IMR-90 (cell line): ENCODE data around the gene LY9. TPM values are rescaled to one million over a fixed set of nuclear protein-coding genes. Genes with fewer than 3 reads are reported as not detected.

Experiments
- ATAC-seq: fragments of 200-7000 bp; cut with Tn5 transposase; 2 replicates; pipeline ENCODE4 v1.9.1; 2020; ENCODE audit warnings: low read depth, mild to moderate bottlenecking, moderate library complexity
- BruUV-seq: library from RNA; stranded (reverse); fragments of 400-500 nt; replicated peaks from 2 replicates; lab custom pipeline; 2021; lab: Mats Ljungman, UMichigan
- CTCF ChIA-PET: fragments of 300-600 bp; formaldehyde crosslinking; extraction: SDS; loops from one replicate; lab custom pipeline; 2021; ENCODE audit warnings: antibody characterized with exemption; lab: Yijun Ruan, JAX
- POLR2A ChIA-PET: fragments of 300-600 bp; sonication (Branson Sonifier 250); formaldehyde crosslinking; loops from one replicate; lab custom pipeline; 2022; ENCODE audit warnings: antibody characterized with exemption; ENCODE audit not compliant: unreplicated experiment; lab: Charles Lee
- DNase-seq: peaks from one replicate; pipeline ENCODE4 v3.0.0; 2013
- H2AFZ ChIP-seq: replicated peaks from 2 replicates; pipeline ENCODE3; 2013; ENCODE audit warnings: low read length, mild to moderate bottlenecking; ENCODE audit not compliant: poor library complexity
- H2AK5ac ChIP-seq: 2 replicates; pipeline ENCODE4 v1.6.1; 2013; ENCODE audit warnings: low read depth, low read length, inconsistent platforms
- H2AK9ac ChIP-seq: replicated peaks from 2 replicates; pipeline ENCODE3; 2013; ENCODE audit warnings: mild to moderate bottlenecking, low read depth, low read length, moderate library complexity; ENCODE audit not compliant: poor library complexity
- H2BK120ac ChIP-seq: 2 replicates; pipeline ENCODE4 v1.6.1; 2013; ENCODE audit warnings: low read depth, low read length, inconsistent platforms
- H2BK15ac ChIP-seq: 3 replicates; pipeline ENCODE4 v1.6.1; 2013; ENCODE audit warnings: low read depth, low read length, inconsistent platforms
- H2BK20ac ChIP-seq: 2 replicates; pipeline ENCODE4 v1.6.1; 2013; ENCODE audit warnings: low read depth, mild to moderate bottlenecking, inconsistent platforms, low read length, moderate library complexity
- H2BK5ac ChIP-seq: 2 replicates; pipeline ENCODE4 v1.6.1; 2013; ENCODE audit warnings: mild to moderate bottlenecking, low read depth, low read length, inconsistent platforms; ENCODE audit not compliant: poor library complexity, severe bottlenecking
- H3K14ac ChIP-seq: replicated peaks from 2 replicates; pipeline ENCODE4 v1.6.1; 2013; ENCODE audit warnings: low read depth, low read length, inconsistent platforms
- H3K18ac ChIP-seq: 2 replicates; pipeline ENCODE4 v1.6.1; 2013; ENCODE audit warnings: low read depth, low read length, control low read depth
- H3K23ac ChIP-seq: 2 replicates; pipeline ENCODE4 v1.6.1; 2013; ENCODE audit warnings: low read depth, low read length, inconsistent platforms
- H3K27ac ChIP-seq: 2 replicates; pipeline ENCODE4 v1.5.1; 2013; ENCODE audit warnings: mild to moderate bottlenecking, control low read depth, low read length; ENCODE audit not compliant: insufficient read depth
- H3K27me3 ChIP-seq: 2 replicates; pipeline ENCODE4 v1.6.1; 2013; ENCODE audit warnings: low read length; ENCODE audit not compliant: control insufficient read depth, insufficient read depth
- H3K36me3 ChIP-seq: 2 replicates; pipeline ENCODE4 v1.6.1; 2013; ENCODE audit warnings: low read length, mixed read lengths; ENCODE audit not compliant: control insufficient read depth, insufficient read depth
- H3K4ac ChIP-seq: 2 replicates; pipeline ENCODE4 v1.6.1; 2013; ENCODE audit warnings: low read depth, low read length, inconsistent platforms
- H3K4me1 ChIP-seq: 2 replicates; pipeline ENCODE4 v1.6.1; 2013; ENCODE audit warnings: low read length, mixed read lengths; ENCODE audit not compliant: control insufficient read depth, insufficient read depth
- H3K4me2 ChIP-seq: 2 replicates; pipeline ENCODE4 v1.6.1; 2013; ENCODE audit warnings: low read depth, mild to moderate bottlenecking, control low read depth, low read length, moderate library complexity
- H3K4me3 ChIP-seq: 2 replicates; pipeline ENCODE4 v1.5.1; 2013; ENCODE audit warnings: low read depth, mild to moderate bottlenecking, control low read depth, low read length, moderate library complexity; ENCODE audit not compliant: insufficient read depth
- H3K56ac ChIP-seq: 2 replicates; pipeline ENCODE4 v1.6.1; 2013; ENCODE audit warnings: low read length, inconsistent platforms; ENCODE audit not compliant: insufficient read depth; ENCODE audit errors: extremely low read depth
- H3K79me1 ChIP-seq, 2 experiments: 2 replicates each; pipeline ENCODE4 v1.6.1; 2013; ENCODE audit warnings: low read length in 2 of 2, inconsistent platforms in 1 of 2, low read depth in 1 of 2
- H3K9ac ChIP-seq: 2 replicates; pipeline ENCODE4 v1.6.1; 2013; ENCODE audit warnings: low read depth, low read length, control low read depth
- H3K9me1 ChIP-seq: 2 replicates; pipeline ENCODE4 v1.6.1; 2013; ENCODE audit warnings: low read length, inconsistent platforms; ENCODE audit not compliant: insufficient read depth
- H3K9me3 ChIP-seq: 2 replicates; pipeline ENCODE4 v1.6.1; 2013; ENCODE audit warnings: low read length; ENCODE audit not compliant: control insufficient read depth, insufficient read depth
- H4K20me1 ChIP-seq: 2 replicates; pipeline ENCODE4 v1.6.1; 2013; ENCODE audit warnings: low read length, inconsistent platforms; ENCODE audit not compliant: insufficient read depth
- H4K5ac ChIP-seq: 2 replicates; pipeline ENCODE4 v1.6.1; 2013; ENCODE audit warnings: mild to moderate bottlenecking, low read depth, low read length, control low read depth
- H4K8ac ChIP-seq, 2 experiments: 2 replicates each; pipeline ENCODE4 v1.6.1; 2013; ENCODE audit warnings: low read depth in 2 of 2, low read length in 2 of 2, control low read depth in 1 of 2, inconsistent platforms in 1 of 2
- H4K91ac ChIP-seq: 2 replicates; pipeline ENCODE4 v1.6.1; 2013; ENCODE audit warnings: low read depth, low read length, inconsistent platforms; ENCODE audit not compliant: insufficient read depth
- BHLHE40 ChIP-seq: fragments of 150-350 bp; IDR thresholded peaks from 2 replicates; pipeline ENCODE4 v1.6.1; 2016; ENCODE audit warnings: mild to moderate bottlenecking, low read depth, low read length
- CEBPB ChIP-seq: IDR thresholded peaks from 2 replicates; pipeline ENCODE4 v1.6.1; 2012; ENCODE audit warnings: low read depth, low read length, improper control_type of control experiment
- CHD1 ChIP-seq: IDR thresholded peaks from 2 replicates; pipeline ENCODE4 v1.6.1; 2012; ENCODE audit warnings: low read depth, low read length, improper control_type of control experiment
- FOS ChIP-seq: fragments of 150-350 bp; IDR thresholded peaks from 2 replicates; pipeline ENCODE4 v1.6.1; 2016; ENCODE audit warnings: low read depth, low read length
- MAFK ChIP-seq: IDR thresholded peaks from 2 replicates; pipeline ENCODE4 v1.6.1; 2012; ENCODE audit warnings: low read depth, low read length, improper control_type of control experiment
- MAZ ChIP-seq: IDR thresholded peaks from 2 replicates; pipeline ENCODE4 v1.6.1; 2012; ENCODE audit warnings: low read depth, mild to moderate bottlenecking, low read length, improper control_type of control experiment, moderate library complexity, borderline replicate concordance
- MXI1 ChIP-seq: IDR thresholded peaks from 2 replicates; pipeline ENCODE4 v1.6.1; 2012; ENCODE audit warnings: low read depth, mild to moderate bottlenecking, low read length, moderate library complexity, borderline replicate concordance
- NFE2L2 ChIP-seq: fragments of 150-350 bp; IDR thresholded peaks from 2 replicates; pipeline ENCODE4 v1.6.1; 2016; ENCODE audit warnings: low read depth, mild to moderate bottlenecking, low read length
- POLR2A ChIP-seq: IDR thresholded peaks from 2 replicates; pipeline ENCODE4 v1.6.1; 2012; ENCODE audit warnings: mild to moderate bottlenecking, low read depth, low read length
- RAD21 ChIP-seq: IDR thresholded peaks from 2 replicates; pipeline ENCODE4 v1.6.1; 2012; ENCODE audit warnings: low read length, improper control_type of control experiment
- RCOR1 ChIP-seq: IDR thresholded peaks from 2 replicates; pipeline ENCODE4 v1.6.1; 2012; ENCODE audit warnings: mild to moderate bottlenecking, low read length, improper control_type of control experiment; ENCODE audit not compliant: insufficient replicate concordance
- RFX5 ChIP-seq: IDR thresholded peaks from 2 replicates; pipeline ENCODE4 v1.8.0; 2012; ENCODE audit warnings: low read depth, mild to moderate bottlenecking, low read length, moderate library complexity
- SMC3 ChIP-seq: fragments of 150-350 bp; IDR thresholded peaks from 2 replicates; pipeline ENCODE4 v1.6.1; 2016; ENCODE audit warnings: low read depth, mild to moderate bottlenecking, antibody characterized with exemption, low read length, moderate library complexity
- USF2 ChIP-seq: fragments of 150-350 bp; IDR thresholded peaks from 2 replicates; pipeline ENCODE4 v1.6.1; 2017; ENCODE audit warnings: mild to moderate bottlenecking, antibody characterized with exemption, low read length, low read depth
- dilution Hi-C: fragments of 300-500 bp; cut with HindIII; formaldehyde crosslinking; loops from one replicate; pipeline ENCODE4 v1.14.3; 2018; ENCODE audit warnings: low sequenced_read_pairs; ENCODE audit not compliant: unreplicated experiment
- in situ Hi-C: fragments of 300-500 bp; cut with MboI; formaldehyde crosslinking; loops from 3 replicates; pipeline ENCODE4 v1.14.3; 2019; ENCODE audit warnings: low sequenced_read_pairs, inconsistent platforms, mixed read lengths
- intact Hi-C: fragments of 100-400 bp; cut with micrococcal nuclease; formaldehyde crosslinking; loops from 2 replicates; pipeline ENCODE4 v1.10.0; 2022
- polyA plus RNA-seq, 3 experiments: library from polyadenylated mRNA; depleted of rRNA; stranded (reverse); fragments of >200 nt; gene quantifications; 2 replicates each; pipeline ENCODE4 v1.2.3, GENCODE V29; 2012; ENCODE audit warnings: low replicate concordance in 1 of 3
- total RNA-seq: library from RNA; depleted of rRNA; stranded (reverse); fragments of >200 nt; gene quantifications from 2 replicates; pipeline ENCODE4 v1.2.3, GENCODE V29; 2012
- TF ChIP-seq, protein P1 (sequence below): fragments of 150-350 bp; IDR thresholded peaks from 2 replicates; pipeline ENCODE4 v1.6.1; 2016; ENCODE audit warnings: low read depth, mild to moderate bottlenecking, low read length, moderate library complexity, borderline replicate concordance
- TF ChIP-seq, protein P2 (sequence below): conservative IDR thresholded peaks from 2 replicates; pipeline ENCODE4 v1.5.1; 2012; ENCODE audit warnings: mild to moderate bottlenecking, low read depth, low read length, improper control_type of control experiment

The LY9 gene
- total and polyA plus RNA-seq, 2 of the 4 experiments (the other 2 are of a cell fraction): not detected

DNA sequence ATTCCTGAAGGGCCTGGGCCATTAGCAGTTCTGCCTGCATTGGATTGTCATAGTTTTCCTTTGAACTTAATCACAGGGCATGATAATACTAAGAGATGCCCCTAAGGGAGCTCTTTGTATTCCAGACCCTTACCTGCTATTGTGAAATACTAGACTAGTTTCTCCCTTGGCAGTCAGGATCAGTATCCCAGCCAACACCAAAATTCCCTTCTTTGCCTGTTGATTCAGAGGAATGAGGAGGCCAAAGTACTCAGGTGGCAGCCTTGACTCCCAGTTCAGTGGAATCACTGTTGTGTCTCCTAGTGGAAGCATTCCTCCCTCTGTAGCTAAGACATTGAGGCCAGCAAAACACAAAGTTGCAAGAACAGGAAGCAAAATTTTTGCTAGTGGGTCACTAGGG is 36.2 kb upstream of the LY9 start:
- Histone ChIP-seq H2AK9ac (no peak overlapping the region), H3K14ac (no peak overlapping the region), H4K8ac (no peak overlapping the region), H2BK120ac (no peak overlapping the region), H2BK20ac (no peak overlapping the region), H4K91ac (no peak overlapping the region), H3K9ac (no peak overlapping the region), H3K4ac (no peak overlapping the region), H3K4me1 (no peaks in the 10 kb centered on the region), H4K20me1 (no peaks in the 10 kb centered on the region), H3K79me1 (no peaks in the 10 kb centered on the region), H3K36me3 (no peaks in the 10 kb centered on the region), H3K23ac (no peak overlapping the region), H3K18ac (no peak overlapping the region), H2AK5ac (no peak overlapping the region), H3K27me3 (no peaks in the 10 kb centered on the region), H3K4me2 (no peak overlapping the region), H2AFZ (no peak overlapping the region), H3K9me3 (no peaks in the 10 kb centered on the region), H2BK5ac (no peak overlapping the region), H3K4me3 (no peak overlapping the region), H3K56ac (no peak overlapping the region), H4K5ac (no peak overlapping the region), H2BK15ac (no peak overlapping the region), H3K27ac (no peak overlapping the region), H3K9me1 (no peaks in the 10 kb centered on the region)
- dilution Hi-C loops (no loop called here), in situ Hi-C loops (no loop called here), intact Hi-C loops (no loop called here)
- ChIA-PET CTCF (no interaction called here), POLR2A (no interaction called here)
- BruUV-seq: no TSS peak
- DNase-seq (no peak), ATAC-seq (no peak)
- TF ChIP-seq RAD21 (no peak), CHD1 (no peak), MAZ (no peak), SMC3 (no peak), MXI1 (no peak), FOS (no peak), BHLHE40 (no peak), MAFK (no peak), USF2 (no peak), CEBPB (no peak), RFX5 (no peak), POLR2A (no peak), NFE2L2 (no peak), RCOR1 (no peak)
- TF ChIP-seq, protein P1, sequence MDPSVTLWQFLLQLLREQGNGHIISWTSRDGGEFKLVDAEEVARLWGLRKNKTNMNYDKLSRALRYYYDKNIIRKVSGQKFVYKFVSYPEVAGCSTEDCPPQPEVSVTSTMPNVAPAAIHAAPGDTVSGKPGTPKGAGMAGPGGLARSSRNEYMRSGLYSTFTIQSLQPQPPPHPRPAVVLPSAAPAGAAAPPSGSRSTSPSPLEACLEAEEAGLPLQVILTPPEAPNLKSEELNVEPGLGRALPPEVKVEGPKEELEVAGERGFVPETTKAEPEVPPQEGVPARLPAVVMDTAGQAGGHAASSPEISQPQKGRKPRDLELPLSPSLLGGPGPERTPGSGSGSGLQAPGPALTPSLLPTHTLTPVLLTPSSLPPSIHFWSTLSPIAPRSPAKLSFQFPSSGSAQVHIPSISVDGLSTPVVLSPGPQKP: no peak
- TF ChIP-seq, protein P2, sequence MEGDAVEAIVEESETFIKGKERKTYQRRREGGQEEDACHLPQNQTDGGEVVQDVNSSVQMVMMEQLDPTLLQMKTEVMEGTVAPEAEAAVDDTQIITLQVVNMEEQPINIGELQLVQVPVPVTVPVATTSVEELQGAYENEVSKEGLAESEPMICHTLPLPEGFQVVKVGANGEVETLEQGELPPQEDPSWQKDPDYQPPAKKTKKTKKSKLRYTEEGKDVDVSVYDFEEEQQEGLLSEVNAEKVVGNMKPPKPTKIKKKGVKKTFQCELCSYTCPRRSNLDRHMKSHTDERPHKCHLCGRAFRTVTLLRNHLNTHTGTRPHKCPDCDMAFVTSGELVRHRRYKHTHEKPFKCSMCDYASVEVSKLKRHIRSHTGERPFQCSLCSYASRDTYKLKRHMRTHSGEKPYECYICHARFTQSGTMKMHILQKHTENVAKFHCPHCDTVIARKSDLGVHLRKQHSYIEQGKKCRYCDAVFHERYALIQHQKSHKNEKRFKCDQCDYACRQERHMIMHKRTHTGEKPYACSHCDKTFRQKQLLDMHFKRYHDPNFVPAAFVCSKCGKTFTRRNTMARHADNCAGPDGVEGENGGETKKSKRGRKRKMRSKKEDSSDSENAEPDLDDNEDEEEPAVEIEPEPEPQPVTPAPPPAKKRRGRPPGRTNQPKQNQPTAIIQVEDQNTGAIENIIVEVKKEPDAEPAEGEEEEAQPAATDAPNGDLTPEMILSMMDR: no peak
